Neural cell (in vitro differentiated cells): ENCODE data around the gene YIPF2. TPM values are rescaled to one million over a fixed set of nuclear protein-coding genes. Genes with fewer than 3 reads are reported as not detected.

ENCODE experiments used
- H2AFZ ChIP-seq: fragments of 200-600, 300-800 bp; sonication (generic), shearing (Covaris generic); 2 replicates; pipeline ENCODE4 v1.6.0; 2014; ENCODE audit warnings: low read depth, mild to moderate bottlenecking, antibody characterized with exemption, low read length, moderate library complexity
- H3F3A ChIP-seq: fragments of 200-600 bp; shearing (Covaris generic); 2 replicates; pipeline ENCODE4 v1.6.1; 2016; ENCODE audit warnings: mild to moderate bottlenecking, moderate library complexity, mixed read lengths, antibody characterized with exemption, low read length; ENCODE audit not compliant: insufficient read depth, poor library complexity, severe bottlenecking
- H3K27ac ChIP-seq: fragments of 200-600, 300-800 bp; sonication (generic), shearing (Covaris generic); 2 replicates; pipeline ENCODE4 v1.5.1; 2014; ENCODE audit warnings: mild to moderate bottlenecking, low read length, moderate library complexity
- H3K27me3 ChIP-seq: fragments of 300-800, 200-600 bp; sonication (generic), shearing (Covaris generic); 2 replicates; pipeline ENCODE4 v1.6.0; 2014; ENCODE audit warnings: mild to moderate bottlenecking, low read depth, low read length, moderate library complexity; ENCODE audit not compliant: insufficient read depth
- H3K36me3 ChIP-seq: fragments of 300-800, 200-600 bp; sonication (generic), shearing (Covaris generic); 2 replicates; pipeline ENCODE4 v1.5.1; 2014; ENCODE audit warnings: mild to moderate bottlenecking, antibody characterized with exemption, low read length, moderate library complexity; ENCODE audit not compliant: insufficient read depth
- H3K4me2 ChIP-seq: fragments of 300-800, 200-600 bp; sonication (generic), shearing (Covaris generic); 2 replicates; pipeline ENCODE4 v1.6.0; 2014; ENCODE audit warnings: mild to moderate bottlenecking, low read length
- H3K4me3 ChIP-seq: fragments of 300-800, 200-600 bp; sonication (generic), shearing (Covaris generic); 2 replicates; pipeline ENCODE4 v1.5.1; 2014; ENCODE audit warnings: mild to moderate bottlenecking, low read length, moderate library complexity
- H3K79me2 ChIP-seq: fragments of 200-600 bp; shearing (Covaris generic); replicated peaks from 2 replicates; pipeline ENCODE4 v1.6.0; 2014; ENCODE audit warnings: mild to moderate bottlenecking, low read length, moderate library complexity; ENCODE audit not compliant: insufficient read depth
- H3K9ac ChIP-seq: fragments of 300-800, 200-600 bp; sonication (generic), shearing (Covaris generic); 2 replicates; pipeline ENCODE4 v1.6.1; 2016; ENCODE audit warnings: mild to moderate bottlenecking, low read length, mixed read lengths
- H3K9me2 ChIP-seq: fragments of 200-600 bp; shearing (Covaris generic); 2 replicates; pipeline ENCODE4 v1.6.1; 2016; ENCODE audit warnings: mild to moderate bottlenecking, low read length, mixed read lengths; ENCODE audit not compliant: insufficient read depth
- H3K9me3 ChIP-seq: fragments of 200-600, 300-800 bp; sonication (generic), shearing (Covaris generic); 2 replicates; pipeline ENCODE4 v1.6.1; 2016; ENCODE audit warnings: mild to moderate bottlenecking, mixed run types, low read length, moderate library complexity, mixed read lengths
- H4K20me1 ChIP-seq: fragments of 200-600 bp; shearing (Covaris generic); 2 replicates; pipeline ENCODE4 v1.6.1; 2016; ENCODE audit warnings: mild to moderate bottlenecking, mixed run types; ENCODE audit not compliant: insufficient read depth
- EP300 ChIP-seq: fragments of 450-650 bp; conservative IDR thresholded peaks from 2 replicates; pipeline ENCODE4 v1.6.1; 2014; ENCODE audit warnings: antibody characterized with exemption, mild to moderate bottlenecking, moderate library complexity; ENCODE audit not compliant: poor library complexity, severe bottlenecking
- EZH2 ChIP-seq: fragments of 200-600, 300-800 bp; shearing (Covaris generic), sonication (generic); IDR thresholded peaks from 2 replicates; pipeline ENCODE4 v1.6.1; 2014; ENCODE audit warnings: antibody characterized with exemption, low read length, borderline replicate concordance, mild to moderate bottlenecking; ENCODE audit not compliant: insufficient read depth, poor library complexity, severe bottlenecking
- MXI1 ChIP-seq: fragments of 450-650 bp; conservative IDR thresholded peaks from 2 replicates; pipeline ENCODE4 v1.6.1; 2014; ENCODE audit warnings: antibody characterized with exemption, mild to moderate bottlenecking; ENCODE audit not compliant: poor library complexity, severe bottlenecking
- POLR2AphosphoS5 ChIP-seq: IDR thresholded peaks from 2 replicates; pipeline ENCODE4 v1.6.1; 2012
- RAD21 ChIP-seq: fragments of 450-650 bp; conservative IDR thresholded peaks from 2 replicates; pipeline ENCODE4 v1.6.1; 2014; ENCODE audit warnings: antibody characterized with exemption, mild to moderate bottlenecking, moderate library complexity
- REST ChIP-seq: IDR thresholded peaks from 2 replicates; pipeline ENCODE4 v1.6.1; 2012; ENCODE audit warnings: borderline replicate concordance
- SMC3 ChIP-seq: fragments of 450-650 bp; conservative IDR thresholded peaks from 2 replicates; pipeline ENCODE4 v1.6.1; 2014; ENCODE audit warnings: antibody characterized with exemption, mild to moderate bottlenecking, moderate library complexity; ENCODE audit not compliant: poor library complexity
- TAF1 ChIP-seq: IDR thresholded peaks from 2 replicates; pipeline ENCODE4 v1.6.1; 2012; ENCODE audit warnings: low read depth
- polyA plus RNA-seq: library from polyadenylated mRNA; depleted of rRNA; stranded (reverse); fragments of >200 nt; gene quantifications from 2 replicates; pipeline ENCODE4 v1.2.3, GENCODE V29; 2014
- TF ChIP-seq, protein P1 (sequence below): fragments of 450-650 bp; IDR thresholded peaks from 2 replicates; pipeline ENCODE4 v1.5.1; 2014; ENCODE audit warnings: antibody characterized with exemption, mild to moderate bottlenecking, moderate library complexity; ENCODE audit not compliant: poor library complexity, severe bottlenecking

The YIPF2 gene
- polyA plus RNA-seq, 1 donor from 2014 or later = 101 TPM

GRCh38 chr19:10976131-10976892, 47.9 kb upstream of the YIPF2 start:
- H3K9me2 ChIP-seq = no peaks in the 10 kb centered on the region
- no peaks in the 10 kb centered on the region for H3K36me3 ChIP-seq
- H4K20me1 ChIP-seq = peaks cover 26% of the 10 kb centered on the region
- no peak overlapping the region for H3K4me3 ChIP-seq
- peaks cover 87% of the 10 kb centered on the region for H3K79me2 ChIP-seq
- no peak overlapping the region for H3K27ac ChIP-seq
- no peaks in the 10 kb centered on the region for H3K27me3 ChIP-seq
- no peak overlapping the region for H3K9ac ChIP-seq
- no peak overlapping the region for H2AFZ ChIP-seq
- H3K9me3 ChIP-seq = no peaks in the 10 kb centered on the region
- TF ChIP-seq, protein P1, sequence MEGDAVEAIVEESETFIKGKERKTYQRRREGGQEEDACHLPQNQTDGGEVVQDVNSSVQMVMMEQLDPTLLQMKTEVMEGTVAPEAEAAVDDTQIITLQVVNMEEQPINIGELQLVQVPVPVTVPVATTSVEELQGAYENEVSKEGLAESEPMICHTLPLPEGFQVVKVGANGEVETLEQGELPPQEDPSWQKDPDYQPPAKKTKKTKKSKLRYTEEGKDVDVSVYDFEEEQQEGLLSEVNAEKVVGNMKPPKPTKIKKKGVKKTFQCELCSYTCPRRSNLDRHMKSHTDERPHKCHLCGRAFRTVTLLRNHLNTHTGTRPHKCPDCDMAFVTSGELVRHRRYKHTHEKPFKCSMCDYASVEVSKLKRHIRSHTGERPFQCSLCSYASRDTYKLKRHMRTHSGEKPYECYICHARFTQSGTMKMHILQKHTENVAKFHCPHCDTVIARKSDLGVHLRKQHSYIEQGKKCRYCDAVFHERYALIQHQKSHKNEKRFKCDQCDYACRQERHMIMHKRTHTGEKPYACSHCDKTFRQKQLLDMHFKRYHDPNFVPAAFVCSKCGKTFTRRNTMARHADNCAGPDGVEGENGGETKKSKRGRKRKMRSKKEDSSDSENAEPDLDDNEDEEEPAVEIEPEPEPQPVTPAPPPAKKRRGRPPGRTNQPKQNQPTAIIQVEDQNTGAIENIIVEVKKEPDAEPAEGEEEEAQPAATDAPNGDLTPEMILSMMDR = no peak
- TF ChIP-seq TAF1 (no peak), EP300 (no peak), EZH2 (no peak), POLR2AphosphoS5 (no peak), MXI1 (no peak), SMC3 (no peak), RAD21 (no peak), REST (no peak)
- H3K4me2 ChIP-seq = no peak overlapping the region
- no peaks in the 10 kb centered on the region for H3F3A ChIP-seq

DNA sequence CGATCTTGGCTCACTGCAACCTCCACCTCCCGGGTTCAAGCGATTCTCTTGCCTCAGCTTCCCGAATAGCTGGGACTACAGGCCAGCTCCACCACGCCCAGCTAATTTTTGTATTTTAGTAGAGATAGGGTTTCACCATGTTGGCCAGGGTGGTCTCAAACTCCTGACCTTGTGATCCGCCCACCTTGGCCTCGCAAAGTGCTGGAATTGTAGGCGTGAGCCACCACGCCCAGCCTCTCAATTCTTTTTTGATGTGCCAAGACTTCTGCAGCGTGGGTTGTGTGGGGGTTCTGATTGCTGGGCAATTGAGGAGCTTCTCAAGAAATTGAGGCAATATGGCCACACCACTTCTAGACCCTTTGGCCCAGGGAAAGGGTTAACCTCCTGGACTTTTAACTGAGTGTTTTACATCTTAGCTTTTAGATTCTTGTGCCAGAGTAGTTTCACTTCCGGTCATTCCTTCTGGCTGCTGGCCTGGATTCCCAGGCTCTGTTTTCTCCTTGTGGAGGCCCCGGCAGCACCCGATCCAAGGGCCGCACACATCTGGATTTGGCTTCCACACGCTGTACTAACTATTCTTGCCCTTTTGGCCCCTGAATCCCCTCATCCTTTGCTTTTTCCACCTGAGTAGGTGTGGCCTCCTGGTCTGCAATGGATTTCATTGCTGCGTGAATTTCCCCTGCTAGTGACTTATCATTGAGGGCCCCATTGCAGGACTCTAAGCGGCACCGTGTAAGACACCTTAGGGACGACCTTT, 47.1 kb upstream of the YIPF2 start:
- no peaks in the 10 kb centered on the region for H3F3A ChIP-seq
- H3K9me3 ChIP-seq = no peaks in the 10 kb centered on the region
- no peaks in the 10 kb centered on the region for H3K36me3 ChIP-seq
- no peak overlapping the region for H3K9ac ChIP-seq
- no peak for TF ChIP-seq SMC3
- TF ChIP-seq, protein P1 = no peak
- TF ChIP-seq REST = no peak
- no peak for TF ChIP-seq MXI1
- TF ChIP-seq TAF1 = no peak
- TF ChIP-seq POLR2AphosphoS5 = no peak
- TF ChIP-seq RAD21 = no peak
- no peaks in the 10 kb centered on the region for H3K27me3 ChIP-seq
- peaks cover 85% of the 10 kb centered on the region for H3K79me2 ChIP-seq
- H3K4me3 ChIP-seq = no peak overlapping the region
- peaks cover 22% of the 10 kb centered on the region for H4K20me1 ChIP-seq
- H2AFZ ChIP-seq = no peak overlapping the region
- no peaks in the 10 kb centered on the region for H3K9me2 ChIP-seq
- H3K4me2 ChIP-seq = no peak overlapping the region
- no peak overlapping the region for H3K27ac ChIP-seq
